GM19397 (cell line): ENCODE results near the gene S100Z.
"Not testable (repeated sequence)": the region's sequence is repeated elsewhere in the genome, so short reads cannot be mapped to it uniquely, and the experiment has no call there.

Source experiments
- ATAC-seq: cut with Tn5 transposase; IDR thresholded peaks from one replicate; pipeline ENCODE4 v1.9.1; 2021; ENCODE audit warnings: mild to moderate bottlenecking, moderate library complexity; ENCODE audit not compliant: unreplicated experiment

Gene S100Z

DNA sequence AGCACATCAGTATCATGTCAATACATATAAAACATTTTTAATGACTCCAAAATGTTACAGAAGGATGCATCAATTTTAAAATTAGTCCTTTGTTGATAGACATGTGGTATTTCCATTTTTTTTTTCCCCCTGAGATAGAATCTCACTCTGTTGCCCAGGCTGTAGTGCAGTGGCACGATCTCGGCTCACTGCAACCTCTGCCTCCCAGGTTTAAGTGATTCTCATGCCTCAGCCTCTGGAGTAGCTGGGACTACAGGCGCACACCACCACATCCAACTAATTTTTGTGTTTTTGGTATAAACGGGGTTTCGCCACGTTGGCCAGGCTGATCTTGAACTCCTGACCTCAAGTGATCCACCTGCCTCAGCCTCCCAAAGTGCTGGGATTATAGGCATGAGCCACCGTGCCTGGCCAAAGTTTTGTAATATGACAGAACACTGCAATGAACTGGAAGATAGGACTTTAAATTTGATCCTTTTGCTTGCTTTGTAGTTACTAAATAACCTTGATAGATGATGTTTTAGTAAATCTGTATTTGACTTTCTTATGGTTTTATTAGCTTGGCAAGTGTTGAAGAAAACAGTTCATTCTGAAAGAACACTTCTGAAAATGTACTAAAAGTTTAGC is 27.6 kb upstream of the S100Z start:
- ATAC-seq = not testable (repeated sequence)

DNA sequence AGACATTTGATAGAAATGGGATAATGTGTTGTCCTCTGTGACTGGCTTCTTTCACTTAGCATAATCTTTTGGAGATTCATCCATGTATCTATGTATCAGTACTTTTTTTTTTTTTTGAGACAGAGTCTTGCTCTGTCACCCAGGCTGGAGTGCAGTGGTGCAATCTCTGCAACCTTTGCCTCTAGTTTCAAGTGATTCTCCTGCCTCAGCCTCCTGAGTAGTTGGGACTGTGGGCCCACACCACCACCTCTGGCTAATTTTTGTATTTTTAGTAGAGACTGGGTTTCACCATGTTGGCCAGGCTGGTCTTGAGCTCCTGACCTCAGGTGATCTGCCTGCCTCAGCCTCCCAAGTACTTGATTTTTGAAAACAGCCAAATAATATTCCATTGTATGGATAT is 23.4 kb upstream of the S100Z start:
- not testable (repeated sequence) for ATAC-seq

DNA sequence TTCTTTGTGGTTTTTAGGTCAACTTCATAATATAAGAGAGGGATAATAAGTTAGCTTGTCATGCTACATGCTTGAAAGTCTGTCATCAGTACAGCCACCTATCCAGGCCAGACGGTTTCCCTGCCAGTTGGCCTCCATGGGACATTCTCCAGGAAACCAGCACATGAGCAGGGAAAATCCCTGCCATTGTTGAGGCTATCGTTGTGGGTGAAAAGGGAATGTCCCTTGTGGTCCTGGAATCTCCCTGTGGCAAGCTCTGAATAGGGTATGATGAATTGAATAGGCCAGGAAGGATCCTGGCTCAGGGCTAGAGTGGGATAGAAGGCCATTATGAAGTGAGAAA is 18.7 kb upstream of the S100Z start:
- ATAC-seq = no peak

DNA sequence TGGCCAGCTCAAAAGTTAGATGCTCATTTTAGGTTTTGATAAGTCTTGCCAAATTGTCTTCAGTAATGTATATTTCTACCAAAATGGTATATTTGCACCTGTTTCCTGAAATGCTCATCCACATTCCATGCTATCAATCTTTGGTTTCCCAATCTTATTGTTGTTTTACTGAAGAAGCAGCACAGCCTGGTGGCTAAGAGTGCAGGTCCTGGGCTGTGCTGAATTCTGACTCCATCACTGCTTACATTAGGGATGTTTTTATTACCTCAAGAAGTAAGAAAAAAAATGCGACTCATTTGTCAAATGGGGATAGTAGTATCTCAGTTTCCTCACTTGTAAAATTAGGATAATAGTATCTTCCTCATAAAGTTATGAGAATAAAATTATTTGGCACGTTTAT is 13.6 kb upstream of the S100Z start:
- no peak for ATAC-seq

DNA sequence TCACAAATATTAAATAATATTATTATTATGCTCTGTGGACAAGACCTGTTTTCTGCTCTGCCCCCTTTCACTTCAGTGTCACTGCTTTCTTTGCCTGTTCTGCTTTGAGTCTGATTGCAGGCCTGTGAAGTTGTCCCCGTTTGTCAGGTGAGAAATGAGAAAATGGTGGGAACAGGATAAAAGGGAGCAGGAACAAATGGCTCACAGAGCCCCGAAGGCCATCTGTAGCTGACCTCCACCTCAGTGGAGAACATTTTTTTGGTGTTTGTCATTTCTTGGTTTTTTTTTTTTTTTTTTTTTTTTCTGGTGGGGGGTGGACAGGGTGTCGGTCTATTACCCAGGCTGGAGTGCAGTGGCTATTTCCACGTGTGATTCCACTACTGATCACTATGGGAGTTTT is 13.2 kb upstream of the S100Z start:
- no peak for ATAC-seq

DNA sequence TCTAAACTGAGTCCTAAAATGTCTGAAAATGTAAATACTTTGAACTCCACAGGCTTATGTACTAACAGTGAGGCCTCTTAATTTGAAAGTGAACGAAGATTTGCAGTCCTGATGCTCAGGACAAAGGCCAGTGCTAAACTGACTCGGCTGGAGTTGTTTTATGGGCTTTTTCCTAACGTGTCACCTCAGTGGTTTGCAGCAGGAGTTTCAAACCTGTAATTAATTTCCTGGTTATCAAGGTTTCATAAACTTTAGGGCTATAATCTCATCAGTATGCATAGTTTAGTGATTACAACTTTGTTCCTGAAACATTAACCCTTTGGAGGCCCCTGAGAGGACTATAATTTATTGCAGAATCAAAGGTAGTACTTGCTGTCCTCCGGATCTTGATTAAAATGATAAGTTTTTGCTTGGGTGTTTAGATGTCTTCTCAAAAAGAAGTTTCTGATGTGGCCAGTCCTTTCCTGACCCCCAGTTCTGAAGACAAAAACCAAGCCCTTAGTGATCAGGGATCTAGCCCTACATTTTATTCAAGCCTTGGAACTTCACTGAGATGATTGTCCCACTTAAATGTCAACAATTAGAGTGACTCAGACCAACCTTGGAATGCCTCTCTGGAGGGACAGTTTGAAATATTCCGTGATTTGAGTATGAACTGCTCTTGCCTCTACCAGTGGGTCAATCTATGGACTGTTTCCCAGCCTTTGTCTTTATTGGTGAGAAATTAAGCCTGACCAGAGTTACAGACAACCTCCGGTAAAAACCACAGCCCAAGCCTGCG is 11.1 kb upstream of the S100Z start:
- no peak for ATAC-seq

DNA sequence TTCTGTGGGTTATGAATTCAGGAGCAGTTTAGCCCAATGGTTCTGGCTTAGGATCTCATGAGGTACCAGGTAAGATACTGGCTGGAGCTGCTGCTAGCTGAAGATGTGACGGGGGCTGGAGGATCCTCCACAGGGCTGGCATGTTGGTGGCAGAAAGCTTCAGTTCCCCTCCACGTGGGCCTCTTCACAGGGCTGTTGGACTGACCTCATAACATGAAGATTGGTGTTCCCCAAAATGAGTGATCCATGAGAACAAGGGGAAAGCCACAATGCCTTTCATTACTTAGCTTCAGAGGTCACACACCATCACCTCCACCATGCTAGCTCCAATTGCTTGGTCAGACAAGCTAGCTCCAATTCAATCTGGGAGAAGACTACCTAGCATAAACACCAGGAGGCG is 8.5 kb upstream of the S100Z start:
- no peak for ATAC-seq

DNA sequence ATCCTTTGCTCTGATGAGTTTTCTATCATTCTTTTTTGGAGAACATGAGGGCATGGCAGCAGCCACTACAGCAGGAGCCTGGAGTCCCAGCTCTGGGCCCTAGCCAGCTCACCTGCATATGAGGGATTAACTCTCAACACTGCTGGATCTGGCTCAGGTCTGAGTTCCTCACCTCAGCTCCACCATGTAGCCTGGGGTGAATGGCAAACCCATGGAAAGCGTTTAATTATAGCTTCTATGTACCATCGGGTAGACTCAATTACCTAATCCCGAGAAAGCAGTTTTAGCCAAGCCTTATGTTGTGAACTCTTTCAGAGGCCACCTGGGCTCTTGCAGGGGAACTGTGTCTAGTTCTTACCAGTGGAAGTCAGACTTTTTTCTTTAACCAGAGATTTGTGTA is 3.9 kb upstream of the S100Z start:
- no peak for ATAC-seq

DNA sequence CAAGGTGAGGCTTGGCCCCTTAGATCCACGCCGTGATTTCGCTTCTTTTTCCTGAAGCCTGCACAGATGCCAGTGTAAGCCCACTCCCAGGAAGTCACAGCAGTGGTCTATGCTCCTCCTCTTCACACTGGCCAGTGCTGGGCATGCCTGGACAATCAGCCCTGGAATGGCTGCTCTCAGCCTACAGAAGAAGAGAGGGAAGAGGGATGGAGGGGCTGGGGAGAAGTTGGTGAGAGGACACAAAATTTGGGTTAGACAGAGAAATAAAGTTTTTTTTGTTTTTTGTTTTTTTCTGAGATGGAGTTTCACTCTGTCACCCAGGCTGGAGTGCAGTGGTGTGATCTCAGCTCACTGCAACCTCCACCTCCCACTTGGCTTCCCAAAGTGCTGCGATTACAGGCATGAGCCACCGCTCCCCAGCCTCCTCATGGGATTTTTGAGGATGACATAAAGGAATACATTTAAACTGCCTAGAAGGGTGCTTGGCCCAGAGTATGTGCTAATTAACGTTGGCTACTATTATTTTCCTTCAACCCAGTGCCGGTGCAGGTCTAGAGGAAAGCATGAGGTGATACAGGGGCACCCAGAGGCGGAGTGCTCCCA is 830 bp downstream of the S100Z start:
- ATAC-seq = no peak

DNA sequence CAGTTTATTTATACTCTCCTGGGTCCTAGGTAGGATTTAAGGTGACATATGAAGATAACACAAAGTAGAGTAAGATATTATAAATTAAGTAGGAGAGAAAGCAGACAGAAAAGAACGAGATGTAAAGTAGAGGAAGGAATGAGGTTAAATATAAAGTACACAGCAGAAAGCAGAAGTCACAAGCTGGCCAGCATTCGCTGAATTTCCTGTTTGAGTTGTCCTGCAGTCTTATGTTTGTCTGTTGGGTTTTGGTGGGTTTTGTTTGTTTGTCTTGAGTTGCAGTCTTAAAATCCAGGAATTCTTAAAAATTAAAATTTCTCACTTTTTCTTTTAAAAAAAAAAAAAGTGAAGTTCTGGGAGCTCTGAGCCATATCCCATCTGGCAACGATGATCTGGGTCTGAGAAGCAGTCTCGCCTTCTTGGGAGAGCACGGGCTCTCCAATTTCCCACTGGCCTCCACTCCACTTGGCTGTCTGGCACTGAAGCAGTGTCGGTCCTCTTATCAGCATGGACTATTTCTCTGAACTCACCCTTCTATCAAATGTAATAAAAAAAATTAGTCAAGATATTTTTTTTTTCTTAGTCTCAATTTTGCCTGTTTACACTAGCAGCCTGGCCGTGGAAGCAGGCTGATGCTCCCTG is 2.0 kb downstream of the S100Z start:
- ATAC-seq = no peak

DNA sequence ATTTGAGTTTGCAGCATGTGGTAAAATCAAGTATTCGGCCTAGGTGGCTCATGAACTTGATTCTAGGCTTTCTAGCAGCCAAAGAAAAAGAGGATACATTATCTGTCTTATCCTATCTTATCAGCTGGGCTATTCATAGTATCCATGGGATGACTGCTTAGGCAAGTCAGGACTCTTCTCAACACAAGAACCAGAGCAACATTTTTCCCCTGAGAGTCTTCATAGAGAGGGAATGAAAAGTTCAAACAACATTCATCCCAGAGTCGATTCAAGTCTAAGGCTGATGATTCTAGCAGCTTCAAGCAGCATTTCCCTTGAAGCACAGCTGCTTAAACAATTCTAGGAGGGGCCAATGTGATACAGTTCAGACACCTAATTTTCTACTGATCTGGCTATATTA is 3.0 kb downstream of the S100Z start:
- no peak for ATAC-seq

DNA sequence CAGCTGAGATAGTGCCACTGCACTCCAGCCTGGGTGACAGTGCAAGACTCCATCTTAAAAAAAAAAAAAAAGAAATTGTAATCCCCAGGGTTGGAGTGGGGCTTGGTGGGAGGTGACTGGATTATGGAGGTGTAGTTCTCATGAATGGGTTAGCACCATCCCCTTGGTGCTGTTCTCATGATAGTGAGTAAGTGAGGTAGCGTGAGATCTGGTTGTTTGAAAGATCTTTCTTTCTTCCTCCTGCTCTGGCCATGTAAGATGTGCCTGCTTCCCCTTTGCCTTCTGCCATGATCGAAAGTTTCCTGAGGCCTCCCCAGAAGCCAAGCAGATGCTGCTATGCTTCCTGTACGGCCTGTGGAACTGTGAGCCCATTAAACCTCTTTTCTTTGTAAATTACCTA is 3.9 kb downstream of the S100Z start:
- not testable (repeated sequence) for ATAC-seq

DNA sequence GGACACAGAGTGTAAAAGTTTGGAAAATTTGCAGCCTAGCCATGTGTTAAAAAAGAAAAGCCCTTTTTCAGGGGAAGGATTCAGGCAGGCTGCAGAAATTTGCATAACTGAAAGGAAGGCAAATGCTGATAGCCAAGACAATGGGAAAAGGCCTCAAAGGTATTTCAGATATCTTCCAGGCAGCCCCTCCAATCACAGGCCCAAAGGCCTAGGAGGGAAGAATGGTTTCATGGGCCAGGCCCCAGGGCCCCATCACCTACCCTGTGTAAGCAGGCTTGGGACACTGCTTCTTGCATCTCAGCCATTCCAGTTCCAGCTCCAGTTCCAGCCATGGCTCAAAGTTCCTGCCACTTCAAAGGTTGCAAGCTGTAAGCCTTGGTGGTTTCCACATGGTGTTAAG is 4.8 kb downstream of the S100Z start:
- ATAC-seq = no peak

DNA sequence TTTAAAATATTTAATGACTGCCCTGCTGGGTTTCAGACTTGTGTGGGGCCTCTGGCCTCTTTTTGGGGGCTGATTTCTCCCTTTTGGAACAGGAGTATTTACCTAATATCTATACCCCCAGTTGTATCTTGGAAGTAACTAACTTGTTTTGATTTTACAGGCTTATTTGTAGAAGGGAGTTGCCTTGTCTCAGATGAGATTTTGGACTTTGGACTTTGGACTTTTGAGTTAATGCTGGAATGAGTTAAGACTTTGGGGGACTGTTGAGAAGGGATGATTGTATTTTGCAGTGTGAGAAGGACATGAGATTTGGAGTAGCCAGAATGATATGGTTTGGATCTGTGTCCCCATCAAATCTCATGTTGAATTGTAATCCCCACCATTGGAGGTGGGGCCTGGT is 5.7 kb downstream of the S100Z start:
- not testable (repeated sequence) for ATAC-seq

DNA sequence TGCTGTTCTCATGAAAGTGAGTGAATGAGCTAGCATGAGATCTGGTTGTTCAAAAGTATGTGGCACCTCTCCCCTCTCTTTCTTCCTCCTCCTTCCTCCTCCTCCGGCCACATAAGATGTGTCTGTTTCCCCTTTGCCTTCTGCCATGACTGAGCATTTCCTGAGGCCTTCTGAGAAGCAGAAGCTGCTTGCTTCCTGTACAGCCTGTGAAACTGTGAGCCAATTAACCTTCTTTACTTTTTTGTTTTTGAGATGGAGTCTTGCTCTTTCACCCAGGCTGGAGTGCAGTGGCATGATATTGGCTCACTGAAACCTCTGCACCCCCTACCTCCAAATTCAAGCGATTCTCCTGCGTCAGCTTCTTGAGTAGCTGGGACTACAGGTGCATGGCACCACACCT is 6.1 kb downstream of the S100Z start:
- peak; percentile 57 for ATAC-seq

DNA sequence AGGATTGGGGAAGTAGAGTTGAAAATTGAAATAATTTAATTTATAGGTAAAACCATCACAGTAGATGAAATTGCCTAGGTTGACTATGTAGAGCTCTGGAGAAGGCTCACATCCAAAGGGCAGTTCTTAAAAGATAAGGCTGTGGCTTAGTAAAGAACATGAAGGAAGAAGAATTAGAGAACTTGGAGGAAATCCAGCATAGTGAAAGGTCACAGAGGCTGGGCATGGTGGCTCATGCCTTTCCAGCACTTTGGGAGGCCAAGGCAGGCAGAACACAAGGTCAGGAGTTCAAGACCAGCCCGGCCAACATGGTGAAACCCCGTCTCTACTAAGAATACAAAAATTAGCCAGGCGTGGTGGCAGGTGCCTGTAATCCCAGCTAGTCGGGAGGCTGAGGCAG is 7.0 kb downstream of the S100Z start:
- ATAC-seq = not testable (repeated sequence)

DNA sequence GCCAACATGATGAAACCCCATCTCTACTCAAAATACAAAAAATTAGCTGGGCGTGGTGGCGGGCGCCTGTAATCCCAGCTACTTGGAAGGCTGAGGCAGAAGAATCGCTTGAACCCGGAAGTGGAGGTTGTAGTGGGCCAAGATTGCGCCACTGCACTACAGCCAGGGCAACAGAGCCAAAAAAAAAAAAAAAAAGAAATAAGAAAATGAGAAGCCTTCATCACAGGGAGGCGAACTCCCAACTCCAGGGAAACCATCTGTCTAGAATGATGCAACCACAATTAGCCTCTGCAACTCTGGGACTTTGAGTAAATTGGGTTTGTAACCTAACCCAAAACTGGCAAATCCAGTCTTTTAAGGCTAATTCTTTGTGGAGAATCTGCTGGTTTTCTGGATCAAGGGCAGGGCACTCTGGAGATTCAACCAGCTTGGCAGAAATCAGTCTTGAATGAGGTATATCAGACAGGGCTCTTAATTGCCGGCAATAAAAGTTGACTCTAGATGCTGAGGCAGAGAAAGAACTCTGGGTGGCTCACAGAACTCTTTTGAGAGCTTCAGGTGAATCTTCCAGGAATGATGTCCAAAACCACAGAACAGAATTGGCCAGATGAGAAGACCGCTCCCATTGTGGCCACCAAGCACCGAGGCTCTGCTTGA is 9.9 kb downstream of the S100Z start:
- no peak for ATAC-seq

DNA sequence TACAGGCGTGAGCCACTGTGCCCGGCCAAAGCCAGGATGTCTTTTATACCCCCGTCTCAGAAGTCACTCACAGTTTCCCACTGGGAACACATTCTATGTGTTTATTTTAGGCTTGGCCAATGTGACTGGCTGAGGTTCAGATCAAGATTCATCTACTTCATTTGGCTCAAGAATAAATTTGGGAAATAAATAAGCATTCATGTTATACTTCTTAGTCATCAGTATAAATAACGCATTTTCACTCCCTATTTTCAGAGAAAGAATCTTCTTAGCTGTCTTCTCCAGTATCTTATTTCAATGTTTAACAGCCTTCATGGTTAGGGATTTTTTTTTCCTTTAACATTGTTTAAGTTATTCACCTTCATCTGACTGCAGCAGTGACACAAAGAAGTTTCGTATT is 11.8 kb downstream of the S100Z start:
- no peak for ATAC-seq

DNA sequence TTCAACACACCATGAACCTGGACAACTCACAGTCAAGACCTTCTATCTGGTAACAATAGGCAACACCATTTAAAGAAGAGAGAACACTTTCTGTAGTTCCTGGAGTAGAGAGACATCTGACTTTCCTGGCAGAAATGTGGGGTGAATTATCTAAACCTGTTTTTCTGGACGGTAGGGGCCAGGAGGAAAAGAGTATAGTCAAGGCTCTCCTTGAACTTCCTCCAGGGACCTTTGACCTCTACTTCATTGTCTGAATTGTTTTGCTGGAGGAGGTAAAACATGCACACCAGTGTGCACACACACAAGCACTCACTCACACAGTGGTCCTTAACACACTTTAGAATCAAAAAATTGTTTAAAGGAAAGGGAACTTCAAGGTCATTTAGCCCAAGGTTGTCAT is 13.2 kb downstream of the S100Z start:
- ATAC-seq = no peak

DNA sequence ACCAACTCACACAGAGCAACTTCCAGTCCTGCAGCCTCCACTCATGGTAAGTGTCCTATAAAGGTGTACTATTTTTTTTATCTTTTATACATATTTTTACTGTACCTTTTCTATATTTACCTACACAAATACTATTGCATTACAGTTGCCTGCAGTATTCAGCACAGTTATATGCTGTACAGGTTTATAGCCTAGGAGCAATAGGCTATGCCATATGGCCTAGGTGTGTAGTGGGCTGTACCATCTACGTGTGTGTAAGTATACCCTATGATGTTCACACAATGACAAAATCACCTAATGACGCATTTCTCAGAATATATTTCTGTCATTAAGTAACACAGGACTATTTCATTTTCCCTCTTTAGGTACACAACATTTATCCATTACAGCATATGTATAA is 16.7 kb downstream of the S100Z start:
- no peak for ATAC-seq

DNA sequence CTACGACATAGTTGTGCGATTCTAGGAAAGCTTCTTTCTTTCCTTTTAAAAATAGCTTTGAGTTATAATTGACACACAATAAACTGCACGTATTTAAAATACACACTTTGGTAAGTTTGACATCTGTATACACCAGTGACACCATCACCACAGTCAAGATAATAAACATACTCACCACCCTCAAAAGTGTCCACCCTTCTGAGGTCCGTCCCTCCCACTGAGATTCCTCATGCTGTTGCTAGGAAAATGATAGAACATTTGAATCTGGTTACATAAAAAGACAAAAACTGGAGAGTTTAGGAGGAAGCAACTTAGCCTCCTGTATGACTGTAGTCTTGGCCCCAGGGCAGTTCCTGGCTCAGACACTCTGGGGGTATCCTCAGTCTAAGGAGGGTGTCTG is 17.2 kb downstream of the S100Z start:
- ATAC-seq = no peak
